NCI-H69 (cell line): ENCODE results near the gene HBE1.
"Not testable (repeated sequence)": the region's sequence is repeated elsewhere in the genome, so short reads cannot be mapped to it uniquely, and the experiment has no call there.

ENCODE experiments used
- DNase-seq: peaks from one replicate; lab custom pipeline; 2025; lab: John Stamatoyannopoulos, UW

HBE1 gene

GRCh38 chr11:5269715-5270147, at the start of gene HBE1:
Gene HBE1, minus strand, starts transcription at chr11:5269945. Its CDS starts 55 bp downstream, at chr11:5269890.
- no peak for DNase-seq

- no peak for DNase-seq
These were observed 47.5 kb upstream of the HBE1 start for GRCh38 chr11:5317292-5317691.

GRCh38 chr11:5313326-5314023, 43.7 kb upstream of the HBE1 start:
- DNase-seq, result not testable (repeated sequence)

- DNase-seq, result no peak
These were observed 40.7 kb upstream of the HBE1 start for GRCh38 chr11:5310423-5310822.

GRCh38 chr11:5307256-5308019, 37.7 kb upstream of the HBE1 start:
- no peak for DNase-seq

- no peak for DNase-seq
These were observed 34.3 kb upstream of the HBE1 start for GRCh38 chr11:5304046-5304445.

GRCh38 chr11:5303626-5304025, 33.9 kb upstream of the HBE1 start:
- DNase-seq, result no peak

GRCh38 chr11:5301846-5302245, 32.1 kb upstream of the HBE1 start, which contains the start of gene OR51B4:
Gene OR51B4, minus strand, starts transcription at chr11:5301946. Its CDS starts 0 bp downstream, at chr11:5301946.
- DNase-seq, result no peak

- no peak for DNase-seq
These were observed 30.5 kb upstream of the HBE1 start for GRCh38 chr11:5300251-5300650.

- no peak for DNase-seq
These were observed 28.7 kb upstream of the HBE1 start for GRCh38 chr11:5298451-5298850.

- no peak for DNase-seq
These were observed 28.1 kb upstream of the HBE1 start for GRCh38 chr11:5297721-5298323.

- not testable (repeated sequence) for DNase-seq
These were observed 24.7 kb upstream of the HBE1 start for GRCh38 chr11:5294342-5294995.

GRCh38 chr11:5293028-5293427, 23.3 kb upstream of the HBE1 start:
- peak; percentile 14 for DNase-seq

GRCh38 chr11:5291207-5291838, 21.6 kb upstream of the HBE1 start:
- DNase-seq, result peak; percentile 37

- no peak for DNase-seq
These were observed 20.4 kb upstream of the HBE1 start for GRCh38 chr11:5290106-5290505.

GRCh38 chr11:5289696-5290095, 20.0 kb upstream of the HBE1 start:
- no peak for DNase-seq

- no peak for DNase-seq
These were observed 19.3 kb upstream of the HBE1 start for GRCh38 chr11:5288906-5289550.

GRCh38 chr11:5288108-5288905, 18.6 kb upstream of the HBE1 start:
- no peak for DNase-seq

- DNase-seq, result no peak
These were observed 17.2 kb upstream of the HBE1 start for GRCh38 chr11:5286901-5287300.

GRCh38 chr11:5286351-5286750, 16.6 kb upstream of the HBE1 start:
- DNase-seq, result no peak
